ENCODE results near the gene PIP4K2A. TPM values are rescaled to one million over a fixed set of nuclear protein-coding genes. Genes with fewer than 3 reads are reported as not detected.

The PIP4K2A gene
- total and polyA plus RNA-seq, 2 experiments from 2014 or later: 16.5 to 31.1 TPM

GRCh38 chr10:22708772-22709171 lies 5.6 kb downstream of the PIP4K2A start:
- Histone ChIP-seq H3K79me2 (peaks cover 90% of the 10 kb centered on the region), H3K4me2 (no peak overlapping the region), H3K27me3 (no peaks in the 10 kb centered on the region), H3K4me1 (ENCODE audit: insufficient read depth) (no peaks in the 10 kb centered on the region), H3K27ac (no peak overlapping the region), H4K20me1 (ENCODE audit: insufficient read depth, poor library complexity, severe bottlenecking) (peaks cover 8% of the 10 kb centered on the region), H3K36me3 (replicated peaks; ENCODE audit: insufficient read depth, low read depth) (no peaks in the 10 kb centered on the region), H2AFZ (no peak overlapping the region), H3K4me3 (no peak overlapping the region), H3K9me2 (replicated peaks; ENCODE audit: insufficient read depth) (no peaks in the 10 kb centered on the region), H3K9me3 (ENCODE audit: low read depth) (no peaks in the 10 kb centered on the region)
- no peak for DNase-seq (ENCODE audit: low spot score)
- WGBS (ENCODE audit: low lambda C conversion rate, missing lambda C conversion rate): 93% methylated on average over 1 of the region's 1 CpG
- TF ChIP-seq CTCF (IDR thresholded peaks at IDR 0.05; ENCODE audit: poor library complexity): no peak
- no peak for TF ChIP-seq EZH2phosphoT487 (IDR thresholded peaks at IDR 0.05; ENCODE audit: low read depth, severe bottlenecking, unreplicated experiment)
- TF ChIP-seq EZH2 (IDR thresholded peaks at IDR 0.05; ENCODE audit: borderline replicate concordance): no peak

GRCh38 chr10:22705527-22705926 lies 8.9 kb downstream of the PIP4K2A start:
- Histone ChIP-seq H4K20me1 (ENCODE audit: insufficient read depth, poor library complexity, severe bottlenecking) (peaks cover 4% of the 10 kb centered on the region), H3K4me3 (no peak overlapping the region), H3K9me3 (ENCODE audit: low read depth) (no peaks in the 10 kb centered on the region), H3K4me1 (ENCODE audit: insufficient read depth) (no peaks in the 10 kb centered on the region), H2AFZ (no peak overlapping the region), H3K27ac (no peak overlapping the region), H3K36me3 (replicated peaks; ENCODE audit: insufficient read depth, low read depth) (no peaks in the 10 kb centered on the region), H3K27me3 (no peaks in the 10 kb centered on the region), H3K79me2 (peaks cover 92% of the 10 kb centered on the region), H3K4me2 (no peak overlapping the region), H3K9me2 (replicated peaks; ENCODE audit: insufficient read depth) (no peaks in the 10 kb centered on the region)
- no peak for DNase-seq (ENCODE audit: low spot score)
- 91% methylated on average over 5 of the region's 5 CpGs for WGBS (ENCODE audit: low lambda C conversion rate, missing lambda C conversion rate)
- TF ChIP-seq EZH2phosphoT487 (IDR thresholded peaks at IDR 0.05; ENCODE audit: low read depth, severe bottlenecking, unreplicated experiment) (no peak), CTCF (IDR thresholded peaks at IDR 0.05; ENCODE audit: poor library complexity) (no peak), EZH2 (IDR thresholded peaks at IDR 0.05; ENCODE audit: borderline replicate concordance) (no peak)

- H4K20me1 ChIP-seq (ENCODE audit: insufficient read depth, poor library complexity, severe bottlenecking): no peaks in the 10 kb centered on the region
- DNase-seq (ENCODE audit: low spot score): no peak
- no peak overlapping the region for H3K4me3 ChIP-seq
Observed at GRCh38 chr10:22704942-22705341, 9.4 kb downstream of the PIP4K2A start.

More at GRCh38 chr10:22704942-22705341, 9.4 kb downstream of the PIP4K2A start:
- Histone ChIP-seq H3K79me2 (peaks cover 90% of the 10 kb centered on the region), H3K4me1 (ENCODE audit: insufficient read depth) (no peaks in the 10 kb centered on the region), H2AFZ (no peak overlapping the region), H3K36me3 (replicated peaks; ENCODE audit: insufficient read depth, low read depth) (no peaks in the 10 kb centered on the region), H3K27ac (no peak overlapping the region), H3K4me2 (no peak overlapping the region), H3K9me2 (replicated peaks; ENCODE audit: insufficient read depth) (no peaks in the 10 kb centered on the region), H3K27me3 (no peaks in the 10 kb centered on the region), H3K9me3 (ENCODE audit: low read depth) (no peaks in the 10 kb centered on the region)
- 88% methylated on average over 5 of the region's 5 CpGs for WGBS (ENCODE audit: low lambda C conversion rate, missing lambda C conversion rate)
- no peak for TF ChIP-seq EZH2phosphoT487 (IDR thresholded peaks at IDR 0.05; ENCODE audit: low read depth, severe bottlenecking, unreplicated experiment)
- no peak for TF ChIP-seq EZH2 (IDR thresholded peaks at IDR 0.05; ENCODE audit: borderline replicate concordance)
- no peak for TF ChIP-seq CTCF (IDR thresholded peaks at IDR 0.05; ENCODE audit: poor library complexity)
